ENCODE results near the gene GAB4. TPM values are rescaled to one million over a fixed set of nuclear protein-coding genes. Genes with fewer than 3 reads are reported as not detected.

Gene GAB4
- total RNA-seq, 1 experiment from 2014 or later, result not detected

GRCh38 chr22:16949561-16949960 lies 58.5 kb downstream of the GAB4 start:
- no peaks in the 10 kb centered on the region for H3K4me1 Mint-ChIP-seq
- WGBS (ENCODE audit: extremely low coverage, insufficient read length, low lambda C conversion rate), result no CpG with 5 or more reads among the region's 3 CpGs

More at GRCh38 chr22:16949561-16949960, 58.5 kb downstream of the GAB4 start:
- H2BK12ac ChIP-seq (ENCODE audit: insufficient read length, low read depth, low read length), result no peak overlapping the region
- H3K4me2 ChIP-seq (ENCODE audit: insufficient read depth, insufficient read length, low read length), result no peak overlapping the region
- Mint-ChIP-seq H3K36me3 (ENCODE audit: insufficient read depth in 1 of 3, low read depth in 3 of 3) (peaks cover 0 to 3% (median 0%) of the 10 kb centered on the region in 3 experiments; a peak in 1 of 7 replicates), H3K4me3 (no peak overlapping the region), H3K9me3 (peaks cover 74 to 86% of the 10 kb centered on the region in 2 experiments), H3K27me3 (ENCODE audit: low read depth) (peaks cover 5% of the 10 kb centered on the region), H3K27ac (no peak overlapping the region)
- no peak overlapping the region for H3K27ac ChIP-seq (ENCODE audit: insufficient read length, low read depth, low read length)
- H3K56ac ChIP-seq (ENCODE audit: insufficient read length, low read depth, low read length), result no peak overlapping the region
- H2AK5ac ChIP-seq (ENCODE audit: insufficient read length, low read length), result no peak overlapping the region
- no peaks in the 10 kb centered on the region for H4K20me1 ChIP-seq (ENCODE audit: control insufficient read depth, insufficient read depth, insufficient read length)
- no peak for DNase-seq
- H3K4me1 ChIP-seq (ENCODE audit: insufficient read depth, low read length), result no peaks in the 10 kb centered on the region
- no peak overlapping the region for H3K14ac ChIP-seq (ENCODE audit: insufficient read depth, low read length)
- H4K91ac ChIP-seq (ENCODE audit: insufficient read length, low read depth, low read length), result no peak overlapping the region
- H2BK5ac ChIP-seq (ENCODE audit: insufficient read length, low read length), result no peak overlapping the region
- H4K8ac ChIP-seq (replicated peaks; ENCODE audit: insufficient read length, low read depth, low read length), result no peak overlapping the region
- no peak overlapping the region for H4K5ac ChIP-seq (ENCODE audit: insufficient read length, low read depth, low read length)
- H3K4ac ChIP-seq (ENCODE audit: low read depth, low read length), result no peak overlapping the region
- H3K23me2 ChIP-seq (ENCODE audit: insufficient read length, low read depth, low read length, poor library complexity, severe bottlenecking), result no peaks in the 10 kb centered on the region
- H3K79me1 ChIP-seq (ENCODE audit: insufficient read depth, low read depth, low read length, poor library complexity, severe bottlenecking), result no peaks in the 10 kb centered on the region
- H3K27me3 ChIP-seq (ENCODE audit: insufficient read depth, low read length), result no peaks in the 10 kb centered on the region
- H2BK20ac ChIP-seq (ENCODE audit: low read depth, low read length, poor library complexity, severe bottlenecking), result no peak overlapping the region
- H2BK120ac ChIP-seq (ENCODE audit: low read depth, low read length, poor library complexity, severe bottlenecking), result no peak overlapping the region
- no peak overlapping the region for H3K23ac ChIP-seq (ENCODE audit: insufficient read length, low read depth, low read length)
- no peaks in the 10 kb centered on the region for H3K79me2 ChIP-seq (ENCODE audit: insufficient read depth, low read length)
- no peak overlapping the region for H3K18ac ChIP-seq (ENCODE audit: insufficient read length, low read depth, low read length)
- TF ChIP-seq CTCF (conservative IDR thresholded peaks at IDR 0.05), result no peak
- H3K9me3 ChIP-seq (ENCODE audit: control insufficient read depth, low read depth, low read length), result no peaks in the 10 kb centered on the region
- no peak overlapping the region for H2BK15ac ChIP-seq (ENCODE audit: low read depth, low read length)
- H3T11ph ChIP-seq (ENCODE audit: low read length), result no peak overlapping the region
- H2AFZ ChIP-seq (ENCODE audit: low read length), result no peak overlapping the region
- H3K9ac ChIP-seq (ENCODE audit: extremely low read depth, insufficient read length, low read length), result no peak overlapping the region

All from H9 (cell line).